SK-N-SH treated with all-trans-retinoic acid at 6 μM for 48 hours (cell line): Measurements from ENCODE around the gene HEMK1.

Source experiments
- BACH2 ChIP-seq: fragments of 250-450 bp; sonication (Bioruptor Pico); IDR thresholded peaks from 2 replicates; pipeline ENCODE4 v1.9.0; 2021; ENCODE audit warnings: mild to moderate bottlenecking, borderline replicate concordance
- PPARA ChIP-seq: fragments of 250-450 bp; sonication (Bioruptor Pico); IDR thresholded peaks from 2 replicates; pipeline ENCODE4 v1.5.0; 2020; ENCODE audit warnings: mild to moderate bottlenecking, borderline replicate concordance
- RARB ChIP-seq: fragments of 250-450 bp; sonication (Bioruptor Pico); IDR thresholded peaks from 2 replicates; pipeline ENCODE4 v1.8.0; 2021; ENCODE audit warnings: mild to moderate bottlenecking, moderate library complexity
- ZFP3 ChIP-seq: fragments of 250-450 bp; sonication (Bioruptor Pico); IDR thresholded peaks from 2 replicates; pipeline ENCODE4 v1.5.0; 2020; ENCODE audit warnings: mild to moderate bottlenecking, moderate library complexity
- ZNF565 ChIP-seq: fragments of 450-650 bp; formaldehyde crosslinking; conservative IDR thresholded peaks from 2 replicates; pipeline ENCODE4 v1.5.0; 2020; ENCODE audit warnings: low read depth, mild to moderate bottlenecking, moderate library complexity
- TF ChIP-seq, protein P1 (sequence below): fragments of 250-450 bp; sonication (Bioruptor Pico); IDR thresholded peaks from 2 replicates; pipeline ENCODE4 v1.8.0; 2021; ENCODE audit warnings: low read depth, mild to moderate bottlenecking, moderate library complexity, borderline replicate concordance

DNA sequence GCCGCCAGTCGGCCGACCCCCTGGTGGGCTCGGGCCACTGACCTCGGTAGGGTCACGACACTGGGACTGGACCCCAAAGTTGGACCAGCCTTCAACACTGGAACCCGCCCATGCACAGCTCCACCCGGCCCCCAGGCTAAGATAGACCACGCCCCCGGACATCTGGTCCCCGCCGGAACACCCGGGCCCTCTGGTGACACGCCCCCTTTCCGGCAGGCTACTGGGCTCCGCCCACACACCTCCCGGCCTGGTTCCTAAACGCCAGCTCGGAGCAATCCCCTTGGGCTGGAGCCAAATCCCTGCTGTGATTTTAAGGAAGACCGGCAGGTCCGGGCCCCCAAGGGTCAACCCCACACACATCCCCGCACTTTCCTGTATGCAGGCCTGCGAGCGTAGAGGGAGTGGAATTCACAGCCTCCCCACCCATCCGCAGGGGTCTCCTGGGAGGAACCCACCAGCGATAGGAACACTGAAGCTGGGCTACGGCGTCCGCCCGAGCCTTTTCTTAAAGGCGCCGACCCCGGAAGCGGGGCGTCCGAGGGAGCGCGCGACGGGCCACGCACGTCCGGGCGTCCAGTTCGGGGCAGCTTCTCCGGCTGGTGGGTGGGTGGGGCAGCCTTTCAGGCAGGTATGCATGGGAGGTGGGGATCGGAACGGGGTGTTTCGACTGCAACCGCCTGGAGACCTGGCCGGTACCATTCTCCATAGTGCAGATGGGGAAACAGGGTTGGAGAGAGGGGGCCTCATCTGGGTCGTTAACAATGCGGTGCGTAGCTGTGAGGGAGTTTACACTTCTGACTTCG lies at the start of gene HEMK1:
- TF ChIP-seq, protein P1, sequence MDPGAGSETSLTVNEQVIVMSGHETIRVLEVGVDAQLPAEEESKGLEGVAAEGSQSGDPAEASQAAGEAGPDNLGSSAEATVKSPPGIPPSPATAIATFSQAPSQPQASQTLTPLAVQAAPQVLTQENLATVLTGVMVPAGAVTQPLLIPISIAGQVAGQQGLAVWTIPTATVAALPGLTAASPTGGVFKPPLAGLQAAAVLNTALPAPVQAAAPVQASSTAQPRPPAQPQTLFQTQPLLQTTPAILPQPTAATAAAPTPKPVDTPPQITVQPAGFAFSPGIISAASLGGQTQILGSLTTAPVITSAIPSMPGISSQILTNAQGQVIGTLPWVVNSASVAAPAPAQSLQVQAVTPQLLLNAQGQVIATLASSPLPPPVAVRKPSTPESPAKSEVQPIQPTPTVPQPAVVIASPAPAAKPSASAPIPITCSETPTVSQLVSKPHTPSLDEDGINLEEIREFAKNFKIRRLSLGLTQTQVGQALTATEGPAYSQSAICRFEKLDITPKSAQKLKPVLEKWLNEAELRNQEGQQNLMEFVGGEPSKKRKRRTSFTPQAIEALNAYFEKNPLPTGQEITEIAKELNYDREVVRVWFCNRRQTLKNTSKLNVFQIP (CRISPR knock-in tag) = no peak
- TF ChIP-seq PPARA (no peak), ZNF565 (CRISPR knock-in tag) (no peak), BACH2 (no peak), ZFP3 (no peak), RARB (CRISPR knock-in tag) (no peak)
